8988T (cell line): ENCODE data around the gene ZBTB33.

Experiments used
- DNase-seq: peaks from one replicate; pipeline ENCODE4 v3.0.0; 2011

The ZBTB33 gene

DNA sequence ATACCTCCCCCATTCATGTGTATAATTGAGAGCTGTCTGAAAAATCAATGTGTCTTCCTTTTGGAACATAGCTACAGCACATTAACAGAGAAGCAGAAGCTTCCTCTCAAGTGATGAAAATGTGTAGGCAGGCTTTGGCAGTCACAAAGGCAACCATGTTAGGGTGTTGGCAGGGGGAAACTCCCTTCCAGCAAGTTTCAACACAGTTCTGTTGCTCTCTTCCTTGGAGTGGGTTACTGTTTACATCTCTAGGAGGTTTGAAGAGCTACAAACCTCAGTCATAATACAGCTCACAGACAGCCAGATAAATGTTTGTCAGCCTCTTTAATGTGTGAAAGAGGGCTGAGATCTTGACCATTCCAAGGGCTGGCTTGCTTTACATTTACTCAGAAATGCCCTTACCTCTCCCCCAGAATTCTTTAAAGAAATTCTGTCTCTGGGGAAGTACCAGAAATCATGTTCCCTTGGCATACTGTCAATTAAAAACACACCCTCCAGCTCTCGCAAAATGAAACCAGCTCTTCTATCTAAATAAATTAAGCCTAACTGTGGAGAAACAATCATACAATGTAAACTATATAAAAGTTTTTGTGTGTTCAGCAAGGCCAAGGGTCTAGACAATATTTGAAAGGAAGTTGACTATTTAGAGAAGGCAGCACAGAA, 18.9 kb downstream of the ZBTB33 start:
- DNase-seq = no peak

DNA sequence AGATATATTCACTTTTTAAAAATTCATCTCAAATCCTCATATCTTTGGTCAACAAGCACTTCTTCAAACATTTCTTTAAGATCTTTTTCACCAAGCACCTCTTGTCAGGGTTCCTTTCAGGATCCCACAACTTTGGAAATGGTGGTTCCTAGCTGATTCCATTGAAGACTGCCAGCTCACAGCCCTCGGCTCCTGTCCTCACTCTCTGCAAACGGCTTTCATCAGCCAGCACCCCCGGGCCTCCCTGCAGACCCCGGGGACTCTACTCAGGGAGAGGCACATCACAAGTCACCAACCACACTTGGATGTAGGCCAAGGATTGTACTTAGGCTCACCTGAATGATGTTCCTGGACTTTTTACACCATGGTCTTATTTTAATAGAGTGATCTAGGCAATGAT, 20.0 kb downstream of the ZBTB33 start:
- DNase-seq = no peak

DNA sequence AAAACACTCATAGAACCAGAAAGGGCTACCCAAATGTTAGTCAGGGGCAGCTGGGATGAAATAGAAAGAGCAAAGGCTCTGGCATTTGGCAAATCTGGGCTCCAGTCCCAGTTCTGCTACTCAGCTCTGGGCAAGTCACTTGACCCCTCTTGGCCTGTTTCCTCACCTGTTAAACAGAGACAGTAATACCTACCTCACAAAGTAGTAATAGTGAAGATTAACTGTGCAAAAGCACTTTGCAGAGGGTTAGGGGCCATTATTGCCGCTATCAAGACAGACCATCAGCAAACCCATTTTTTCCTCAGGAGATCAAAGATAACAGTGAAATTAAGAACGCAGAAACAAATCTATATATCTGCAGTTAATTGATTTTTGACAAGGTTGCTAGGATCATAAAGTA, 20.6 kb downstream of the ZBTB33 start:
- no peak for DNase-seq

DNA sequence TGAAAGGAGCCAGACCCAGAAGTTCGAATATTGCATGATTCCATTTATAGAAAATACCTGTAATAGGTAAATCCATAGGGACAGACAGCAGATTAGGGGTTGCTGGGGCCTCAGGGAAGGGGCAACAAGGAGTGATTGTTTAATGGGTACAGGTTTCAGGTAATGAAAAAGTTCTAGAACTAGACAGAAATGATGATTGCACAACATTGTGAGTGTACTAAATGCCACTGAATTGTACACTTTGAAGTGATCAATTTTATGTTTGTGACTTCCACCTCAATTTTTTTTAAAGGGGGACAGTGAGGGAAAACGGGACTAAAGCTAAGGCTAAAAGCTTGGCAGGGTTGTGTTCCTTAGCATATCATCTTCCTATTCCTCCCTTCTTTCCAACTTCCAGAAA, 23.5 kb downstream of the ZBTB33 start:
- no peak for DNase-seq

DNA sequence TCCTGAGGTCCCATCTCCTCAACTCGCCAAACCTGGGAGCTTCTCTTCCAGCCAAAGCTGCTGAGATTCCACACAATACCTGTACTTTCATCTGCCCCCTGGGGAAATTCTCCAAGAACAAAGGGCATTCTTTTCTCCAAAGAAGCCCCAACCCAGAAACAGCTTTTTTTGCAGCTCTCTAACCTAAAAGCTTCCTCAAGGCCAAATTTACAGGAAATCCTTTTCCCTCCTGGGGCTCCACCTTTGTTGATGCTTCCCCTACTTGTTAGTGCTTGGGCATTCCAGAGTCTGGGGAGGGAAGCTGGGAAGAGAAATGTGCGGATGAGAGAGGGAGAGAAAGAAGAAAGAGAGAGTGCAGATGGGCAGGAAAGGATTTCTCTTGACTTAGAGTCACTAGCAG, 24.3 kb downstream of the ZBTB33 start:
- DNase-seq = no peak

DNA sequence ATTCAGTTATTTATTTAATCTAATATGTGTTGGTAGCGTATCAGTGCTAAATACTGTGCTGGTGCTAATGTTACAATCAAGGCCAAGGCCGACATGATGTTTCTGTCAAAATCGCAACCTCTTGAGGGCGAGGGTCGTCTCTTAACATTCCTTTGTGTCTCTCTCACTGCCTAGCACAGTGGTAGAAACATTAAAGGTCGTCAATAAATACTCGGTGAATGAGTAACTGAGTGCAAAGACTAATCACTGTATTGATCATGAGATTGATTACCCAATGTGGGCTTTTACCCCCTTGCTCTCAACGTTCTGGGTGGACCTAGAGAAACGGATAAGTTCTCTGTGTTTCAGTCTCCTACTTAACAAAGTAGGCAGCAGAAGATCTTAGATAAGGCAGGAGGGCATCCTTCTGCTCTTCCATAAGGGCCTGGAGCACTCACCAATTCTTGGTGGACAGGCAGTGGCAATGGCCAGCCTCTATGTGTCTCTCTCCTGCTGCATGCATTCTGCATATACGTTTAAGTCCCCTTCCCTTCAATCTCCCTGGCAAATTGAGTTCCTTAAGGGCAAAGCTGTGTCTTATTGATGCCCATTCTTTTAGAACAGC, 30.5 kb downstream of the ZBTB33 start:
- no peak for DNase-seq

DNA sequence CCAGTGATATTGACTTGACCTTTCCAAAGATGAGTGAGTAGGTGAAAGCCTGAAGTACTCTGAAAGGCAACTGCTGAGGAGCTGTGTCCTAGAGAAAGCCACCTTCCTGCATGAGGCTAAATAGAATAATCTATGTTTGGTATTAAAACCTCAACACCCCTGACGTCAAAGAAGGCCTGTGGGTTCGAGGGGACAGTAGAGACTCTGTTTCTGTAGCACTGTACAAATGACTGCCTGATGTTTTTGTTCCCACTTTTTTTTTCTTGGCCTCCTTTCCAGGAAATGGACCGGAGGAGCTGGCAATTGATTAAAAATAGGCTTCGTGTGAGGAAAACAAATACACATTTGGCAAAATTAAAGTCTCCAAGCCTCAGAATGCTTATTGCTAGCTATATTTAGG, 31.1 kb downstream of the ZBTB33 start:
- no peak for DNase-seq

DNA sequence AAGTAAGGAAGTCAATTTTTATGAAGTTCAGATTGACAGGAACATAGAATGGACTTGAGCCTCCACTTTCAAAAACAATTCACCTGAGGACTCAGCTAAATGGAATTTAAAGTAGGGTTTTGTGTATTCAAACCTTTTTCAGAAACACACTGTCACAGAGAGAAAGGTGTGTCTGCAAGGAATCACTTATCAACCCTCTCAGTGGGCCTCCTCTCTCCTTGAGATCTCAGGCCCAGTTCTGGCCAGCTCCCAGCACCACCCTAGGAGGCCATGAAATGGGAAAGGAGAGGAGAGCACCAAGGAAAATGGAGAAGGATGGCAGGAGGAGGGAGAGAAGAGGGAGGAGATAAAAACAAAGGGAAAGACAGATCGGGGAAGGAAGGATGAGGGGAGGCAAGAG, 32.1 kb downstream of the ZBTB33 start:
- no peak for DNase-seq

DNA sequence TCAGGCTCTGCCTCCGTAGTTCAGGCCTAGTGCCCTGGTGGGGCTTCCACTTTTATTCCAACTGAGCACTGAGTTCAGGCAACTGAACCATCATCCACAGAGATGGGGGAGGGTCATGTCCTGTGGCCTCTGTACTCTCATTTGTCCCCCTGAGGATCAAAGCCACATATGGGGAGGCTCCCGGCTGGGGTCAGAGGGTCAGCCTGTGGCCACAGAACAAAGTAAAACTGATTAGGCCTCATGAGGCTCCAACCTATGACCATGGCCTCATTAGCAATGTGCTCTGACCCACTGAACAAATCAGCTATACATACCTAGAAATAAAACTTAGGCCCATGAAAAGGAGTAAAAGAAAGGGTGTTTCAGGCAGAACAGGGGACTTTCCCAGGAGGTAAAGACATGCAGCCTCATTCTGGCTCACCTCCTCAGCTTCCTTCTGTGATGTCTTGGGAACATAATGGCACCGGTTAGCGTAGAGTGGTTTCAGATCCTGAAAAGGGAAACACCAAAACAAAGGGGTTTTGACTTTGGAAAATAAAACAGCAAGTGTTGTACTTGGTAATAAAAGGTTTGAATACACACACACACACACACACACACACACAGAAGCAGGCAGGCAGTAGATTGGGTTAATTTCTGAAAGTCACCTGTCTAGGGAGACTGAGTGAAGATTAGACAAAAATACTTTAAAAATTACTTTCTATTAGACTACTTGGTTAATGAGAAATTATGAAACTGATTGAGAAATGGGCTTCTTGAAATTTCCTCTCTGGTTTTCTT, 36.3 kb downstream of the ZBTB33 start:
- DNase-seq = no peak

DNA sequence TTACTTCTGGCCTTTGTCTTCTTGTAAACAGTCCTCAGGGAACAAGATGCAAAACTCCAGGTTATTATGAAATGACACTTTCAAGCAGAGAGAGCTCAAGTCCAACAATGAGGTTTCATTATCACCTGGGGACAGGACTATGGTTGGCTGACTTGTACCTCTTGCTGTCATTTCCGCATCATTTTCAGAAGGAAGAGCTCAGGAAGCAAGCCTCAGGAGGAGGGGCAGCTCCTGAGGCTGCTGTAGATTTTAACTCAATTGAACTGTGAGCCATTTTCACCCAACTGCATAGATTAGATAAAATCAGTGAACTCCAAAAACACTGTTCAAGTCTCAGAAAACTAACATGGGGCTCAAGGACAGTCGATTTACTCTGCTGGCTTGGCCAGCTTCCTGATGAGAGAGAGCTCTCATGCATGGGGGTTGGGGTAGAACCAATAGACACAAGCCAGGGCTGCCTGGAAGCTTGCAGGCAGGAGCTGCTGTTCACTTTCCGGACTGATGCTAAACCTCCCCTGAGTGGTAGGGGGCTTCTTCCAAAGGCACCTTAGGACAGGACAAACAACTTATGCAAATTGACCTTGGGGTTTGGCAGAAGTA, 37.0 kb downstream of the ZBTB33 start:
- DNase-seq = no peak

DNA sequence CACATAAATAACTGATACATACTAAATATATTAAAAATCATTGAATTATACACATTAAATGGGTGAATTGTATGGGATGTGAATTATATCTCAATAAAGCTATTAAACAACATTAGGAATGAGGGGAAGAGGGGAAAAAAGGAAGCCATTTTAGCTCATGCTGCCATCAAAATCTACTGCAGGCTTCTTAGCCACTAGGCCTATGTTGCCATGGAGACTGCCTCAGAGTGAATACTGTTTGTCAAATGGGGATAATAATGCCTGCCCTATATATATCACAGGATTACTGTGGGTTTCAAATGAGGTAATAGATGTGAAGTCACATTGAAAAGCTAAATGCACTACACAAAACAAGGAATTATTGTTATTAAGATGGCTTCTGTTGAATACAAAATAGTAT, 39.5 kb downstream of the ZBTB33 start:
- no peak for DNase-seq

DNA sequence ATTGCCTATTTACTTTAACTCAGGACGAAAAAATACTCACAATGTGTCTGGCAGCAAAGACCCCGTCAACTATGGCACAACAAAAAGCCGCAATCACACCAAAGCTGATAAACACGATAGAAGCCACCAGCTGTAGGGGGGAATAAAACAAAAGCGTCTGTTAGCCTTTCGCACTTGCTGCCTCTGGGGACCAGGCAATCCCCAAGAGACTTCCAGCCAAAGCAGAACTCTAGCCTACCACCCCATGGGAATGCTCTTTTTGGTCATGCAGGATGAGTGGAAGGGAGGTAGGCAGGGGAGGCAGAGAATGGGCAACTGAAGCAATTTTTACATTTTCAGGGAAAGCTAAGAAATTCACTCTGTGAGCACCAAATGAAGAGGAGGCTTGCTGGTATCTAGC, 40.6 kb downstream of the ZBTB33 start:
- DNase-seq = no peak

DNA sequence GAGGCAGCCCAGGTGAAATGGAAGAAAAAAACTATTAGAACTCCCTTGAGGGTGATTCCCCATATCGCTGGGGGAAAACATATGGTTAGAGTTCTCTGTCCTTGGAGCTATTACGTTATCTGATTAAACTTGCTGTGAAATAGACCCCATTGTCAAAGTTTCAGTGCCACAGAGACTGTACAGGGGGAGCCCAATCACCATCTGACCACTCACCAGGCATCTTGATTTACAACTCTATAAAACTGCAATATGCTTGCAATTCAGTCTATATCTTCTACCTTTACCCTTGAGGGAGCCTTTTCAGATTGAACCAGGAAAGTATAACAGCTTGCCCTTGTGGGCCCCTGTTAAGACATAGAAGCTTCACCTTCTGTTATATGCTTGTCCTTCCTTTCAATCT, 42.4 kb downstream of the ZBTB33 start:
- no peak for DNase-seq

DNA sequence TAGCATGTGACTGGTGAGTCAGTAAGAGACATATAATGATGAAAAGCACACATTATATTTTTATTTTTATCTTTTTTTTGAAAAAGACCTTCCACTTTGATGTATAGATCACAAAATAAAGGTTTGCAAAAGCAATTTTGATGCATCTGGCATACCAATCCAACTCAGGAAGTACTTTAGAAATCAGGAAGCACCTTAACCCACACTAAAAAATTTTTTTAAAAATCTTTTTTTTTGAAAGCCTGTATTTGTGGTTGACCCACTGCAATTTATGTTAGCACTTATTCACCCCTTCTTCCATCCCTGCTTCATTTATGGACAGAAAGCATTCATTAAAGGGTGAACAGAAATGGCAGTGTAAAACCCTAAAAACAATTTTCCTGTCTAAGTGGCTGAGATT, 44.0 kb downstream of the ZBTB33 start:
- no peak for DNase-seq

DNA sequence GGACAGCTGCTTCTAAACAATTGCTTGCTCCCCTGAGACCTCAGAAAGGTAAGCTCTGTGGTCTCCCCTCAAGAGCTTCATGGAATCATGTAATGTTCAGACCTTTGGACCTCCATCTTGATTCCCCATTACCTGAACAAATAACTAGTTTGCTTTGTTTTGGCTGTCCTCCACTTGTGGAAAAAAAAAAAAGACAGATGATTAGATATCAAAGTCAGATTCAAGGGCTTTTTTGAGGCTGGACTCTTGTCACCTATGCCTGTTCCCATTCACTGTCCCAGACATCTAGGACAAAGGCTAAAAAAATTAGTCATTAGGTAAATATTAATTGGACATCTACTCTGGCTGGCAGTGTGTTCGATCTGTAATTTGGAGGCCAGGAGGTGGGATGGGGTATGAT, 47.3 kb downstream of the ZBTB33 start:
- no peak for DNase-seq

DNA sequence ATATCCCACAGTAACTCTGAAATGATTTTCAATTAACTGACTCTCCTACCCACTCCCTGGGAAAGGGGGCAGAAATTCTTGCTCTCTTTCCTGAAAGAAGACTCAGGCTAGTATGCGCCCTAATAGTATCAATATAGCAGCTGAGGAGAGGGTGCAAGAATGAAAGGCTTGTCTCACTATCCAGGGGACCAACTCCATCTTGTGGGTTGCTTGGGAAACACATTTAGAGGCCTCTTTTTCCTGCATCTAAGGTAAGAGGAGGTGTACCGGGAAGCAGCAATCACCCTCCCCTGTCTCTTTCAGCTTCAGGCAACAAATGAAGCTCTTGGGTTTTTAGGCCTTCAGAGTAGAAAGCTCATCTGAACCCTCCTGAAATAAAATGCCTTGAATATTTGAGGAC, 49.3 kb downstream of the ZBTB33 start:
- DNase-seq = no peak

DNA sequence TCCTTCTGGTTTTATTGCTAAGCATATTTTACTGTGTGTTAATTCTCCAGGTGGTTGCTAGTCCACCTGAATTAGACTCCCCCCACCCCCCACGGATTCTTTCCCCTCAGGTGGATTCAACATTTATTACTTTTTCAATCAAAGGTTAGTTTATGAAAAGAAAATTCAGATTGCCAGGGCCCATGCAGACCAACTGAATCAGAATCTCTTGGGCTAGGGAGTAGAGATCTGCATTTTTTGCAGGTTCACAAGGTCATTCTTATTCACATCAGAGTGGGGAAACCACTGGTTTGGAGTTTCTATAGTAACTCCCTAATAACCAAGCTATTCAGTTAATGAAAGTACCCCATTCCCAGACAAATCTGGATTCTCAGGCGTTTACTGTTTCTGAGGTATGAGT, 50.9 kb downstream of the ZBTB33 start:
- no peak for DNase-seq

DNA sequence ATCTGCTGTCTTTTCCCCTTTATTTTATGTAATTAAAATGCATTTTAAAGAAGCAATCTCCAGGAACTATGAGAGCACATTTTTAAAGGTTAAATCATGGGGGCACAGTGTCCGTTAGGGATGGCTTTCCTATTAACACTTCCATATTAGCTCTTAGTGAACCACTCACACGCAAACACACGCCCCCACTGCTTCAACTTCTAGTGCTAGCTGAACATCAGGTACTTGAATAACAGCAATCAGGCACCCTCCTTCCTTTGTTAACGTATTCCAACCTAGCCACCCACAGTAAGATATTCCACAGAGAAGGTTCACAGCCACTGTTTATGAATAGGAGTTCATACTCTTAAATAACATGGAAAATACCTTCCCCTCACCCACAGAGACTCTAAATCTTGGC, 51.3 kb downstream of the ZBTB33 start:
- DNase-seq = no peak

DNA sequence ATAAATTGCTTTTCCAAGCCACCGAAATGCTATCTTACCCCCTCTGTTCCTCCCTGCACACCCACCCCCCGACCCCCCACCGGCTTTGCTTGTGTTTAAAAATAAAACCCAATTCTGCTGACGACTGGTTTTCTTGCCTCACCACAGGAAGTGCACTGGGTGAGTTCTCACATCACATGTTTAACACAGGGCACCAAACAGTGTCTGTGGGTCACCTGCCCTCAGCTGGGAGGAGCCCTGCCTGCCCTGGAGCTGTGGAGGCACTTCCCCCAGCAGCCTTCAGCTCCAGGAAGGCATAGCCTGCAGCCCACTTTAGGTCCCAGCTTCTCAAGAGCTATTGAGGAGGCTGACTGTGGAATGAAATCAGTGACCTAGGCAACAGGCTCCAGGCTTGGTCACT, 51.8 kb downstream of the ZBTB33 start:
- no peak for DNase-seq

DNA sequence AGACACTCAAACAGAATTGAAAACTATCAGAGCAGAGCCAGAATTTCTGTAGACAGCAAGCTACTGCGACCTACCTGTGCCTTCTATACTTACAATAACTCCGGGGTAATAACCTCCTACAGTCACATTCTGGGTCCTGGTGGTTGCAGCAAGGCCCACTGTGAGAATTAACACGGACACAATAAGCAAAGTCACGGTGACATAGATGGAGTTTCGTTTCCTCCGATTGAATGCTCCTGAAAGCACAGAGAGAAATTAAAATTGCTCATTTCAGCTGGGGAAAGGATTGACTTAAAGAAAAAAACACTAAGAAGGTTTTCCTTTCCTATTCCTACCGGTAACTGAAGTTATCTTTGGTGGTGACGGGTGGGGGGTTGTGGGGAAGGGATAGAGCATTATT, 53.6 kb downstream of the ZBTB33 start:
- no peak for DNase-seq

DNA sequence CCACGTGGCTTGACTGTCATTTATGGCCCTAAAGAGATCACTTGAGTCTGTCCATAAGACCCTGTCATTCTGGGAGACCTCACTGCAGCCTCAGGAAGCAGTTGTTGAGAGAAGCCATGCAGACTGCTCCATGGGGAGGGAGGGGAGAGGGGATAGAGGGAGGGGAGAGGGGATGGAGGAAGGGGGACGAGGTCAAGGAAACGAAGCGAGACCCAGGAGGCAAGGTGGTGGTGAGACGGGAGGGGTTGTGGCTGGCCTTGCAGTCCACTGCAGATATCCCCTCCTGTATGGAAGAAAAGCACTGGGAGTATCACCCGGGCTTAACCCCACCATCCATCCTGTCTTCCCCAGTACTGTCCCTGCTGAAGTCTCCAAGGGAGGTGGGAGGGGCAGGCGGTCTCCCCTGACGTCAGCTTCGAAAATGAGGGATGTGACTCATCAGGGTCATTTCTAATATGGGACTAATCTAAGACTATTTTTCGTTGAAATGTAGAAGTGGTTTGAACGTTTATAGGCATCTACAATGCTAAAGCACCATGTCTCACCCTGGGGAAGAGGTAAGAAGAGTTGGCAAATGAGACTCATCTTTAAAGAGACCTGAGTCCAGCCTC, 55.0 kb downstream of the ZBTB33 start:
- no peak for DNase-seq

DNA sequence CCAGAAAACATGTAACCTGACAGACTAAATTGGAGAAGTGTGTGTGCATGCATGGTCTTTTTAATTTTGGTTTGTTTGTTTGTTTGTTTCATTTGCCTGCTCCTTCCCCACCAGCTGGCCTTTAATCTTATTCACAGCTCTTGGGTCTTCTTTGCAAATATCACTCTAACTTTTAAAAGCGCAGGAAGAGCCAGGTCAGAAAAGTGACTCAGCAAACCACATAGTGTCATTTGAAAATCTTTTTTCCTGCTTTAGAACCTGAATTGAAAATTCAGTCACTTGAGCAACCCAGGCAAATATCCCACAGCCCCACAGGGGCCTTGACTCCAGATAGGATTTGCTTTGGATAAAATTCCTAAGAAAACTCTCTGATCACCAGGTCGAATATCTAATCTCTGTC, 56.0 kb downstream of the ZBTB33 start:
- DNase-seq = no peak
